ENCODE results near the gene SCN1B.
A peak's percentile ranks its signal among the peaks of the same experiment; 100 is the strongest.
"Not testable (repeated sequence)": the region's sequence is repeated elsewhere in the genome, so short reads cannot be mapped to it uniquely, and the experiment has no call there.

SCN1B gene

GRCh38 chr19:35039881-35040825 is 9.9 kb downstream of the SCN1B start:
- no peak for DNase-seq

GRCh38 chr19:35040826-35041547 is 10.7 kb downstream of the SCN1B start:
- DNase-seq, result peak; percentile 58

- DNase-seq, result no peak
Measured at GRCh38 chr19:35041548-35042055, 11.3 kb downstream of the SCN1B start, which contains the start of gene HPN. HPN (plus strand) TSS chr19:35041721; CDS start chr19:35042507, 786 bp downstream.

- DNase-seq, result no peak
Measured at GRCh38 chr19:35042056-35042730, 11.9 kb downstream of the SCN1B start.

GRCh38 chr19:35042954-35043604 is 12.8 kb downstream of the SCN1B start:
- DNase-seq, result no peak

- DNase-seq, result no peak
Measured at GRCh38 chr19:35043906-35044305, 13.6 kb downstream of the SCN1B start.

- no peak for DNase-seq
Measured at GRCh38 chr19:35044317-35045117, 14.2 kb downstream of the SCN1B start.

- no peak for DNase-seq
Measured at GRCh38 chr19:35045667-35046300, 15.5 kb downstream of the SCN1B start.

GRCh38 chr19:35046461-35046860 is 16.2 kb downstream of the SCN1B start:
- no peak for DNase-seq

- DNase-seq, result no peak
Measured at GRCh38 chr19:35048911-35049411, 18.7 kb downstream of the SCN1B start.

GRCh38 chr19:35049456-35049855 is 19.2 kb downstream of the SCN1B start:
- DNase-seq, result no peak

GRCh38 chr19:35050662-35051061 is 20.4 kb downstream of the SCN1B start:
- not testable (repeated sequence) for DNase-seq

GRCh38 chr19:35051268-35051667 is 21.0 kb downstream of the SCN1B start:
- not testable (repeated sequence) for DNase-seq

- no peak for DNase-seq
Measured at GRCh38 chr19:35051796-35052195, 21.5 kb downstream of the SCN1B start.

GRCh38 chr19:35052599-35053190 is 22.4 kb downstream of the SCN1B start:
- no peak for DNase-seq

GRCh38 chr19:35053667-35054293 is 23.5 kb downstream of the SCN1B start:
- no peak for DNase-seq

GRCh38 chr19:35054626-35055025 is 24.4 kb downstream of the SCN1B start:
- DNase-seq, result no peak

- DNase-seq, result no peak
Measured at GRCh38 chr19:35055715-35056179, 25.5 kb downstream of the SCN1B start.

- no peak for DNase-seq
Measured at GRCh38 chr19:35056513-35057063, 26.3 kb downstream of the SCN1B start.

All from right hindlimb (tissue), 1 donor.